ENCODE measurements around the gene PLEKHA7. TPM values are rescaled to one million over a fixed set of nuclear protein-coding genes. Genes with fewer than 3 reads are reported as not detected.
"Not testable (repeated sequence)": the region's sequence is repeated elsewhere in the genome, so short reads cannot be mapped to it uniquely, and the experiment has no call there.

The PLEKHA7 gene
- total RNA-seq, 1 experiment from 2014 or later: 1.7 TPM

- Histone ChIP-seq H3K27ac (ENCODE audit: low read depth, low read length, poor library complexity, severe bottlenecking) (no peak overlapping the region), H3K36me3 (ENCODE audit: insufficient read depth, low read length, poor library complexity, severe bottlenecking) (no peaks in the 10 kb centered on the region), H3K4me3 (ENCODE audit: low read depth, low read length, poor library complexity, severe bottlenecking) (no peak overlapping the region), H3K27me3 (replicated peaks; ENCODE audit: insufficient read depth, low read depth, low read length, poor library complexity) (peaks cover 33% of the 10 kb centered on the region), H3K9me3 (ENCODE audit: low read depth, low read length, poor library complexity, severe bottlenecking) (no peaks in the 10 kb centered on the region), H3K4me1 (ENCODE audit: insufficient read depth, low read length, poor library complexity, severe bottlenecking) (peaks cover 16% of the 10 kb centered on the region)
- POLR2A ChIA-PET (ENCODE audit: low non-redundant PET): no interaction called here
- BruUV-seq (replicated peaks): no TSS peak
- CTCF ChIA-PET: no interaction called here
- TF ChIP-seq EZH2 (IDR thresholded peaks at IDR 0.05; ENCODE audit: borderline replicate concordance, low read depth, low read length, poor library complexity, severe bottlenecking): no peak
- TF ChIP-seq, protein P1, sequence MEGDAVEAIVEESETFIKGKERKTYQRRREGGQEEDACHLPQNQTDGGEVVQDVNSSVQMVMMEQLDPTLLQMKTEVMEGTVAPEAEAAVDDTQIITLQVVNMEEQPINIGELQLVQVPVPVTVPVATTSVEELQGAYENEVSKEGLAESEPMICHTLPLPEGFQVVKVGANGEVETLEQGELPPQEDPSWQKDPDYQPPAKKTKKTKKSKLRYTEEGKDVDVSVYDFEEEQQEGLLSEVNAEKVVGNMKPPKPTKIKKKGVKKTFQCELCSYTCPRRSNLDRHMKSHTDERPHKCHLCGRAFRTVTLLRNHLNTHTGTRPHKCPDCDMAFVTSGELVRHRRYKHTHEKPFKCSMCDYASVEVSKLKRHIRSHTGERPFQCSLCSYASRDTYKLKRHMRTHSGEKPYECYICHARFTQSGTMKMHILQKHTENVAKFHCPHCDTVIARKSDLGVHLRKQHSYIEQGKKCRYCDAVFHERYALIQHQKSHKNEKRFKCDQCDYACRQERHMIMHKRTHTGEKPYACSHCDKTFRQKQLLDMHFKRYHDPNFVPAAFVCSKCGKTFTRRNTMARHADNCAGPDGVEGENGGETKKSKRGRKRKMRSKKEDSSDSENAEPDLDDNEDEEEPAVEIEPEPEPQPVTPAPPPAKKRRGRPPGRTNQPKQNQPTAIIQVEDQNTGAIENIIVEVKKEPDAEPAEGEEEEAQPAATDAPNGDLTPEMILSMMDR (conservative IDR thresholded peaks at IDR 0.05; ENCODE audit: low read depth, low read length): no peak
- intact Hi-C loops (cut with micrococcal nuclease; ENCODE audit: unreplicated experiment): no loop called here
- DNase-seq (ENCODE audit: low spot score): no peak
These were observed 93.2 kb downstream of the PLEKHA7 start for GRCh38 chr11:16921019-16921418.

- no peak overlapping the region for H3K27ac ChIP-seq (ENCODE audit: low read depth, low read length, poor library complexity, severe bottlenecking)
- peaks cover 13% of the 10 kb centered on the region for H3K4me1 ChIP-seq (ENCODE audit: insufficient read depth, low read length, poor library complexity, severe bottlenecking)
- H3K27me3 ChIP-seq (replicated peaks; ENCODE audit: insufficient read depth, low read depth, low read length, poor library complexity): peaks cover 31% of the 10 kb centered on the region
- ChIA-PET POLR2A (ENCODE audit: low non-redundant PET) (no interaction called here), CTCF (no interaction called here)
- H3K36me3 ChIP-seq (ENCODE audit: insufficient read depth, low read length, poor library complexity, severe bottlenecking): no peaks in the 10 kb centered on the region
- no peak overlapping the region for H3K4me3 ChIP-seq (ENCODE audit: low read depth, low read length, poor library complexity, severe bottlenecking)
- no peak for TF ChIP-seq EZH2 (IDR thresholded peaks at IDR 0.05; ENCODE audit: borderline replicate concordance, low read depth, low read length, poor library complexity, severe bottlenecking)
- TF ChIP-seq, protein P1 (conservative IDR thresholded peaks at IDR 0.05; ENCODE audit: low read depth, low read length): no peak
- intact Hi-C loops (cut with micrococcal nuclease; ENCODE audit: unreplicated experiment): no loop called here
- BruUV-seq (replicated peaks): no TSS peak
- no peak for DNase-seq (ENCODE audit: low spot score)
- no peaks in the 10 kb centered on the region for H3K9me3 ChIP-seq (ENCODE audit: low read depth, low read length, poor library complexity, severe bottlenecking)
These were observed 93.7 kb downstream of the PLEKHA7 start for GRCh38 chr11:16920559-16920958.

- H3K9me3 ChIP-seq (ENCODE audit: low read depth, low read length, poor library complexity, severe bottlenecking); H3K4me3 ChIP-seq (ENCODE audit: low read depth, low read length, poor library complexity, severe bottlenecking); BruUV-seq (replicated peaks); H3K4me1 ChIP-seq (ENCODE audit: insufficient read depth, low read length, poor library complexity, severe bottlenecking); H3K36me3 ChIP-seq (ENCODE audit: insufficient read depth, low read length, poor library complexity, severe bottlenecking); intact Hi-C loops (cut with micrococcal nuclease; ENCODE audit: unreplicated experiment); CTCF ChIA-PET; H3K27ac ChIP-seq (ENCODE audit: low read depth, low read length, poor library complexity, severe bottlenecking); DNase-seq (ENCODE audit: low spot score); POLR2A ChIA-PET (ENCODE audit: low non-redundant PET): not testable (repeated sequence)
- peaks cover 16% of the 10 kb centered on the region for H3K27me3 ChIP-seq (replicated peaks; ENCODE audit: insufficient read depth, low read depth, low read length, poor library complexity)
These were observed 95.6 kb downstream of the PLEKHA7 start for GRCh38 chr11:16918543-16919182.

DNA sequence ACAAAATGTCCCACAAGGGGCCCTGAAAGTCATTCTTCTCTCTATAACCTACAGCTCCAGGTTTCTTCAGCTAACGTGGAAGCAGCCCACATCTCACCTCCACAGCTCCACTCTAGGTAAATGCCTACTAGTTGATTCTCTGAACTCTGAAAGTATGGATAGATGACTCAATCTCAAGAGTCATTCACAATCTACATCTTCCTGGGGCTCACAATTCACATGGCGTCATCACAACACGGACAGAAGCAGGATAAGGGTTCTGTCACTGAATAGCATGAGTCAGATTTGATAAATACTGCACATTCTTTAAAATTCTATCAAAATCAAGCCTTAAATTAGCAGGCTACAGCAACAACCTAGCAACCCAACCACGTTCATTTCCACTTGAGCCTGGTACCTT, 96.3 kb downstream of the PLEKHA7 start:
- no peak overlapping the region for H3K27ac ChIP-seq (ENCODE audit: low read depth, low read length, poor library complexity, severe bottlenecking)
- BruUV-seq (replicated peaks): no TSS peak
- ChIA-PET CTCF (no interaction called here), POLR2A (ENCODE audit: low non-redundant PET) (no interaction called here)
- H3K36me3 ChIP-seq (ENCODE audit: insufficient read depth, low read length, poor library complexity, severe bottlenecking): no peaks in the 10 kb centered on the region
- no peak for DNase-seq (ENCODE audit: low spot score)
- H3K4me3 ChIP-seq (ENCODE audit: low read depth, low read length, poor library complexity, severe bottlenecking): no peak overlapping the region
- H3K4me1 ChIP-seq (ENCODE audit: insufficient read depth, low read length, poor library complexity, severe bottlenecking): no peaks in the 10 kb centered on the region
- no peaks in the 10 kb centered on the region for H3K9me3 ChIP-seq (ENCODE audit: low read depth, low read length, poor library complexity, severe bottlenecking)
- H3K27me3 ChIP-seq (replicated peaks; ENCODE audit: insufficient read depth, low read depth, low read length, poor library complexity): peaks cover 16% of the 10 kb centered on the region
- TF ChIP-seq, protein P1 (conservative IDR thresholded peaks at IDR 0.05; ENCODE audit: low read depth, low read length): no peak
- no peak for TF ChIP-seq EZH2 (IDR thresholded peaks at IDR 0.05; ENCODE audit: borderline replicate concordance, low read depth, low read length, poor library complexity, severe bottlenecking)
- intact Hi-C loops (cut with micrococcal nuclease; ENCODE audit: unreplicated experiment): no loop called here
